Heart left ventricle (tissue), 13 donors: Measurements from ENCODE around the gene ZDHHC5.

ENCODE experiments used
- POLR2A ChIP-seq, 2 donors: fragments of 450-650 bp; IDR thresholded peaks; one replicate each; pipeline ENCODE4 v1.6.1; 2017; ENCODE audit warnings: antibody characterized with exemption in 2 of 2, mild to moderate bottlenecking in 2 of 2, moderate library complexity in 2 of 2
- TF ChIP-seq, protein P1 (sequence below), 12 donors: fragments of 200-600 bp; sonication (generic) in 4 of 12; IDR thresholded peaks; one replicate each; pipeline versions ENCODE4 v1.5.0 to v1.8.0; 2018 to 2022; ENCODE audit warnings: antibody characterized with exemption in 12 of 12, mild to moderate bottlenecking in 5 of 12
- donor health status: ischemic (EF 13 %, LVEDD 7.1; RV severe dilation, severe dysfunction).
- donor health status: DM: no; HTN: yes; CAD: no.
- donor health status: DM: no; HTN: no; CAD: no.
- donor health status: ischemic (EF 25% LVEDD 6.9; RV normal size, moderate dysfunction).
- donor health status: ischemic (EF 25% LVEDD 5.7; RV mildly dilated, moderate dysfunction).
- donor health status: ischemic (EF 35%, LVEDD 5.7; RV mildly dilated, moderate dysfunction).
- donor health status: nonischemic (EF 11% LVEDD 7.7; RV severe dilation, severe dysfunction).
- donor health status: DM: yes; HTN: yes; CAD: no.
- donor health status: PGD.
- donor health status: ischemic (EF 29% LVEDD 5.4; RV normal size, mild dysfunction).
- donor health status: nonischemic (EF 23%, LVEDD 6.1; RV moderate dilation, normal function).

DNA sequence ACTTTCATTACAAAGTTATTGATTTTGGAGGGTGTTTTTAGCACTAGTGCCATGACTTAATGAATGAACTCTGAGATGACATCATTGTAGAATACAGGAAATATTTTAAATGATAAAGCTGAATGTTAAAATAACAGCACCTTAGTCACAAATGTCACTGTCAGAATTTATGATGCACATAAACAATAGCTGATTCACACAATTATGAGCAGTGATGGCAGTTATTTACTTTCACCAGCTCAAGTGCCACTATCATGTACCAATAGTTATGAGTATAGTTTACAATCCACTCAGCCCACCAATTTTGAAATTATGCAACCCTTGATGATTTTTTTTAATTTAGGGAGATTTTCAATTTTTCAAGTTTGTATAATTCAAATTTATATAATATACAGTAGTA lies 47.4 kb upstream of the ZDHHC5 start:
- TF ChIP-seq, protein P1, sequence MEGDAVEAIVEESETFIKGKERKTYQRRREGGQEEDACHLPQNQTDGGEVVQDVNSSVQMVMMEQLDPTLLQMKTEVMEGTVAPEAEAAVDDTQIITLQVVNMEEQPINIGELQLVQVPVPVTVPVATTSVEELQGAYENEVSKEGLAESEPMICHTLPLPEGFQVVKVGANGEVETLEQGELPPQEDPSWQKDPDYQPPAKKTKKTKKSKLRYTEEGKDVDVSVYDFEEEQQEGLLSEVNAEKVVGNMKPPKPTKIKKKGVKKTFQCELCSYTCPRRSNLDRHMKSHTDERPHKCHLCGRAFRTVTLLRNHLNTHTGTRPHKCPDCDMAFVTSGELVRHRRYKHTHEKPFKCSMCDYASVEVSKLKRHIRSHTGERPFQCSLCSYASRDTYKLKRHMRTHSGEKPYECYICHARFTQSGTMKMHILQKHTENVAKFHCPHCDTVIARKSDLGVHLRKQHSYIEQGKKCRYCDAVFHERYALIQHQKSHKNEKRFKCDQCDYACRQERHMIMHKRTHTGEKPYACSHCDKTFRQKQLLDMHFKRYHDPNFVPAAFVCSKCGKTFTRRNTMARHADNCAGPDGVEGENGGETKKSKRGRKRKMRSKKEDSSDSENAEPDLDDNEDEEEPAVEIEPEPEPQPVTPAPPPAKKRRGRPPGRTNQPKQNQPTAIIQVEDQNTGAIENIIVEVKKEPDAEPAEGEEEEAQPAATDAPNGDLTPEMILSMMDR (IDR thresholded peaks at IDR 0.05) = no peak
- TF ChIP-seq POLR2A (IDR thresholded peaks at IDR 0.05) = no peak
